Stimulated activated CD4-positive, alpha-beta T cell treated with anti-CD3 and anti-CD28 coated beads, Interleukin-1b, Interleukin-23, amount 100 ng/mL, for 24 hours (primary cell): ENCODE measurements around the gene TSPAN17.
"Not testable (repeated sequence)": the region's sequence is repeated elsewhere in the genome, so short reads cannot be mapped to it uniquely, and the experiment has no call there.

Experiments used
- DNase-seq, 4 experiments: peaks; one replicate each; pipeline ENCODE4 v3.0.0-alpha.2; 2020; ENCODE audit warnings: low read depth in 4 of 4, low spot score in 1 of 4

The TSPAN17 gene

DNA sequence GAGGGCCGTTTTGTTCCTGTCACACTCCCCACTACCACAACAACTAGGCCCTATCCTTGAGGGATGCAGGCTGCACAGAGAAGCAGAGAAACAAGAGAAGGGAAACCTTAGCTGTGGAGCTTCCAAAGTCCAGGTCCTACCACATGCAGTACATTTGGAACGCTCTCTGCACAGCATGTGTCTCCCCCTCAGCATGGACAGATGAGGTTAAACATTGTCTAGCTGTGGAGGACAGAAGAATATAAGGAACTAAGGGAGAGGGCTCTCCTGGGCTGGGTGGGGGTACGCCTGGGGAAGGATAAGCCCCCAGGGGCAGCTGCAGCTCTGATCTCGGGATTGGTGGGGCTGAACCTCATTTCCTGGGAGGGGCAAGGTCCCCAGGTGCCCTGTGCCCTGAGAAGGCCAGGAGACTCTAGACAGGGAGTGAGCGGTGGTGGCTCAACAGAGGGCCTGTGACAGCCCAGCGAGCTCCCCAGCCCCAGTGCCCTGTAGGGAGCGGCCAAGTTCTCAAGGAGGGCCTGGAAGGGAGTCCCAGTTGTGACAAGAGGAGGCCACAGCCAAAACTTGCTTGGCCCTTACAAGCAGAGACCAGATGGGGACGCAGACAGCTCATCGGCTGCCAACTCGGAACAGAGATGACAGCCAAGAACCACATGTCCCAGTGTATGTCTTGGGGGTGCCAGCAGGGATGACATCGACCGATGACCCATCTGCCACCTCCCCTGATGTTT is 30.1 kb downstream of the TSPAN17 start:
- DNase-seq = no peak

DNA sequence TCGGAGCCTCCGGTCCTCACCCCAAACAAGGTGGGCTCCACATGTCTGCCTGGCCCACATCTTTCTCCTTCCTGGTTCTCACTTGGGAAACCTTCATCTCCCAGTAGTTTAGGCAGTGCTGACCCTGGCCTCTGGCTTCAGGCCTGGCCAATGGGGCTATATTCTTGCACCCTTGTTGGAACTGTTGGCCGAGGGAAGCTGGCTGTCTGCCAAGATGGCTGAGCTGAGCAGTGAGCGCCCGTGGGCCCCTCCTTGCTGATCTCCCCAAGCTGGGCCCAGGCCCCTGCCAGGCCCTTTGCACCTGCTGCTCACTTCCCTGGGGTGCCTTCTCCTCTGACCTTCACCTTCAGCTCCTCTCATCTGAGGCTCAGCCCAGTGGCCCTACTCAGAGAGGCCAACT is 31.3 kb downstream of the TSPAN17 start:
- DNase-seq = no peak

DNA sequence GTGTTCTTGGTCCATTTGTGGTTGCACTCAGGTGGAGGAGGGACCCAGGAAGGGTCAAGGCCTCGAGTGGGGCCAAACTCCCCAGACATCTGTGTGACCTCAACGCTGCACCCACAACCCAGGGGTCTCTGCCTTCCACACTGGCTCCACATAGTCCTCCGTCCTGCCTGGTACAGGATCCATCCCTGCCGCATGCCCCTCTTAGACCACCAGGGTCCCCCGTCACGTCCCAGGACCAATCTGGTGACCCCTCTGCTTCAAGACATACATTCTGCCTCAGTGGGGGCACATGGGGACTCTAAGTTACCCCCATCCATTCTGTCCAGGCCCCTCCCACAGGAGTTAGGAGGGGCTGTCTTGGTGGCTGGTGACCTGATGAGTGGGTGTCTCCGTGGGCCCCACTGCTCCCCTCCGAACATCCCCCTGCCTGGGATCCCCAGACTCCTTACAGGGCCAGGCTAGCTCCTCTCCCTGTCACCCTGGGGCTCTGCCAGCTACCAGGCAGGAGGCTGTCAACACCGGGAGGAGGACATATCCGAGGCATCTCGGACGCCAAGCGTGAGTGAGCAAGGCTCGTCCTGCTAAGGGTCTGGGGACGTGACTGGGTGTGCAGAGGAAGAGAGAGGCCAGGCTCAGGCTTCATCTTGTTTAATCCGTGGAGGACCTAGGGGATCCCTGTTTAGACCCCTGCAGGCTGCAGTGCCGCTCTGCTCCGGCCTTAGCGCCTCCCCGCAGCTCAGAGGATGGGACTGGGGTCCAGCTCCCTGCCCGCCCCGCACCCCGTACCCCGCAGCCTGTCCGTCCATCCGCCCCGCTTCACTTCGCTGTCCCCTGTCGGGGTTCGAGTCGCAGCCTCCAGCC is 32.3 kb downstream of the TSPAN17 start:
- DNase-seq = no peak

DNA sequence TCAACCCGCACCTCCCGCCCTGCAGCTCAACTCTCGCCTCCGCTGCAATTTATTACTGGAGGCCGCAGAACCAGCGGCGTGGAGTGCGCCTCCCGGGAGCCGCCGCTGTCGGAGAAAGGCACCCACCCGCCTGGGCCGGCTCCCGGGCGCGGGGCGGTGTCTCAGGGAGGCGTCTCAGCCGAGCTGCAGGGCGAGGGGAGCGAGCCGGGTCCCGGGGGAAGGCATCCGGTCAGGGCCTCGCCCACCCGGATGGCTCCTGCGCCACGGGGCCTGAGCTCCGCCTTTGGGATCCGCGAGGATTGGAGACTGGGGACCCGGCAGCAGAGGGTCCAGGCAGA is 32.9 kb downstream of the TSPAN17 start:
- DNase-seq = no peak

DNA sequence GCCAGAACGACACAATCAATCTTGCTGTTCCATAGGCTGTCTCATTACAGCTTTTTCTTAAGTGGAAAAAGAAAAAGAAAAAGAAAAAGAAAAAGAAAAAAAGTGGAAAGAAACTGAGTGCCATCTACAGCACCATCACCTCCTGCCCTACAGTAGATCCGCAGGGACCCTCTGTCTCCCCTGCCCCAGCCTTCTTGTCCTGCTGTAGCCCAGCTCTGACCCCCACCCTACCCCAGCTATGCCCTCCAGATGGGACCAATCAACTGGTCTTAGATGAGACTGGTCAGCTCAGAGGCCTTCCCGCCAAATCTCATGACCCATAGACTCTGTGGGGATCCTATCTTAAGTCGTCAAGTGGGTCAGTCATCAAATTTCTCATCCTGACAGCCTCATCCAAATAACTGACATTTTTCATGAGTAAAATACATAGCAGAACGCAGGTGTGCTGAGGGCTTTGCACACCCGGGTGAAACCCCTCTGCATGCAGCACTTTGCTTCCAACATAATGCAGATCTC is 34.8 kb downstream of the TSPAN17 start:
- DNase-seq = no peak

DNA sequence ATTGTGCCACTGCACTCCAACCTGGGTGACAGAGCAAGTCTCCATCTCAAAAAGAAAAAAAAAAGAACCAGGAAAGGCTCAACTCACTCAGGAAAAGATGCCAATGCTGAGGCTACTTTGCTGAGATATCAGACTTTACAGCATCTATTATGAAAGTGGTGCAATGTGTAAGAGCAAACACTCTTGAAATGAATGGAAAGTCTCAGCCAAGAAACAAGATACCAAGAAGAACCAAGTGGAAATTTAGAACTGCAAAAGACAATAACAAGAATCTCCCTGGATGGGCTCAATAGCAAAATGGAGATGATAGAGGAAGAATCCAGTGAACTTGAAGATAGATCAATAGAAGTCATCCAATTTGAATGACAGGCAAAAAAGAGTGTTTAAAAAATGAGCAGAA is 37.7 kb downstream of the TSPAN17 start:
- DNase-seq = no peak

DNA sequence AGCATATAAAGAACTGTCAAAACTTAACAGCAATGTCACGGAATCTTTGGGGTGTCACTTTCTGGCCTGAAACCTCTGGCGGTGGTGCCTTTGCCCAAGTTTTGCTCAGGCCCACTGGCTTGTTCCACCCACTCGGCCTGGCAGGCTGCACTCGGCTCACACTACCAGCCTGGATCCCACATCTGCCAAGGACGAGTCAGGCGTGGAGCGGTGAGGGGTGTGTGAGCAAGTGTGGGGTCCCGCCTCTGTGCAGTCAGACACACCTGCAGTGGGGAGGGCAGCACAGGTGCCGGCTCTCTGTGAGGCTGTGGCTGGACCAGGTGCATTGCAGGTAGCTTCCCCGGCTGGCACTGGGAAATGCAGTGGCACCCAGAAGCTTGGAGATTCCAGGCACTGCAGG is 40.0 kb downstream of the TSPAN17 start:
- no peak for DNase-seq

DNA sequence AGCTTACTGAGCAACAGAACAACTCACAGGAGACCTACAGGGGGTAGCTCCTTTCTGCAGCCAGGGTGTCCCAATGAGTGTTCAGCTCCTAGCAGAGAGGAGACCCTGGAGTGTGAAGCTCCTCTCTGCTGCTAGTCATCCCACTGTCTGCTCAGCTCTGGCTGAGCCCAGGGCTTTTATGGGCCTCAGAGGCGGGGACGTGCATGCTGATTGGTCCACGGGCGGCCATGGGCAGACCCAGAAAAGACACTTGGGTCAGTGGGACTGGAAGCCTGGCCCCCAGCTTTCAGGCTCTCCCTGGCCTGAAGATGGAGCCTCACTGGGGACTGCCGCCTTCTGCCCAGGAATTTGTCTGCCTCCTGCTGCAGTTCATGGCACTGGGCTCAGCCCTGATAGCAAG is 40.6 kb downstream of the TSPAN17 start:
- DNase-seq = no peak

DNA sequence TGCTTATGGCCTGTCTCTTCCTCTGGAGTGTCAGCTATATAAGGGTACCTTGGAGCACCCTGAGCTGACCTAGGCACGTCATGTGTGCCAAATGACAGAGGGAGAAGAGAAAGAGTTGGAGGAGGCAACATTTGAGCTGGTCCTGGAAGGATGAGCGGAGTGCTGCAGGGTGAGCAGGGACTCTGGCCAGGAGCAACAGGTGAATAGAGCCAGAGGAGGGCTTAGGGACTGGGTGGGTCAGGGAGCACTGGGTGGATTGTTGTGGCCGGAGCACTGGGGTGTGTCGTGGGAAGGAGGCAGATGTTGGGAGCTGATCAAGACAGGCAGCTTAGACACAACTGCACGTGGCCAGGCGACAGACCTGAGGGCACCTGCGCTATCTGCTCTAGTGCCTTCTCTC is 43.6 kb downstream of the TSPAN17 start:
- no peak for DNase-seq

DNA sequence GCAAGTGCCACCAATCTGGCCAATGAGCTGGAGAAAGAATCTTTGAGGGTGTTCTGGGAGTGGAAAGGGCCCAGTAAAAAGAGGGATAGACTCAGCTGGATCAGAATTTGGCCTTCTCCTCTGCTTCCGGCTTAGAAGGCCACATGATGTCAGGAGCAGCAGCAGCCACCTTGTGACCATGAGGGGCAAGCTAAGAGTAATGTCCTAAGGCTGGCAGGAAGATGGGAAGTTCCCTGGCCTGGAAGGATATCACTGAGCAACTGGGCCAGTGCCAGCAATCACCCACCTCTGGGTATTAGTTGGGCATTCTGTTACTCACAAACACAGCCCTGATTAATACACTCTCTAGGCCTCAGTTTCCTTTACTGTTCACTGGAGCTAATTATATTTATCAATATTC is 44.2 kb downstream of the TSPAN17 start:
- DNase-seq = no peak

DNA sequence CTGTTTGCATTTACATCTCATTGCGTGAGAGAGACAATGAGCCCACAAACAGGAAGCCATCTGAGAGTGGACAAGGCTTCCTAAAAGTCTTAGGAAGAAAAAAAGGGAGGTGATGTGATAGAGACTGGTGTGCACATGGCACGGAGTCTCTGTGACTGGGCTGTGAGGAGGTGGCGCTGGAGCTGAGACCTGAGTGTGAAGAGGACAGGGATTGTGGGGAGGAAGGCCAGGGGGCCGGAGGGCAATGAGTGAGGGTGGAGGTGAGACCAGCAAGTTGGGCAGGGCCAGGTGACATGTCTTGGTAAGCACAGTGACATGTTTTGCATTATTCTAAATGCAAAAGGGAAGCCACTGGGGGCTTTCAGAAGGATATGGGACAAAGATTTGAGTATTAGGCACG is 45.0 kb downstream of the TSPAN17 start:
- DNase-seq = no peak

DNA sequence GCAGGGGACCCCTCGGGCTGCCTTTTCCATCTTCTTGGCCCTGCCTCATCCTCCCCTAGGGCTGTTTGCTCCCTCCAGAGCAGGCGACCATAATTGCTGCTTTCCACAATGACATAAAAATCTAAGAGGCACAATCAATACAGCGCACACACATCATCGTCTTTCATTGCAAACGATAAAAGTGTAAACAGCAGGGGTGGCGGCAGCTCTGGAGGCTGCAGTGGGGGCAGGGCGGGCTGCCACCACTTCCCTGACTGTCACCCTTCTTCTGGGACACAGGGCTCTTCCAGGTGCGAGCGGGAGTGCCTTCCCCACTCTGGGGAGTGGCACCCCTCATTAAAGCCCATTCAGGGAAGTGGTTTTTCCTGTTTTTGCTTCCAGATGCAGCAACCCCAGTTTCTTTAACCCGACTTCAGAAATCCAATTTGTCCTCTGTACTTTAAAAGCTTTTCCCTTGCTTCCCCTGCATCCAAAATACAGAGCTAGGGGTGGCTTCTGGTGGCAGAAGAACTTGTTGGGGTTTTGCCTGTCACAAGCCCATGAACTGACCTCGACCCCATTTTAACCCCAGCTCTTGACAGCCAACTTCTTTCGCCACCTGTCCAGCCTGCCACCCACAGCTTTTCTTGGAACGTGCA is 45.7 kb downstream of the TSPAN17 start:
- no peak for DNase-seq

DNA sequence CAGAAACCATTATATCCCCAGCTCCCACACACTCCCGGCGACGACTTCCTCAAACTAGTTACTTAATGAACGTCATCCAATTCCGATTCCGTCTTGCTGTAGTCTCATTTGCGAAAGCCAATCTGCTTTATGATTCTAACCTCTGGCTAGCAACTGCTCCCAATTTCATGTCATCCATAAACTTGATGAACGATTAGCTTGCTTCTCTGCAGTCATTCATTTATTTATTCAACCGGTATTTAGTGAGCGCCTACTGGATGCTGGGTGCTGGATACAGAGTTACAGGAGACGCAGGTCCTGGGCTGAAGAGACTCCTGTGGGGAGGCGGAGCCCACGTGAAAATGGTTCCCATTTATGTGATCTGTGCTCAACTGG is 46.2 kb downstream of the TSPAN17 start:
- DNase-seq = no peak

DNA sequence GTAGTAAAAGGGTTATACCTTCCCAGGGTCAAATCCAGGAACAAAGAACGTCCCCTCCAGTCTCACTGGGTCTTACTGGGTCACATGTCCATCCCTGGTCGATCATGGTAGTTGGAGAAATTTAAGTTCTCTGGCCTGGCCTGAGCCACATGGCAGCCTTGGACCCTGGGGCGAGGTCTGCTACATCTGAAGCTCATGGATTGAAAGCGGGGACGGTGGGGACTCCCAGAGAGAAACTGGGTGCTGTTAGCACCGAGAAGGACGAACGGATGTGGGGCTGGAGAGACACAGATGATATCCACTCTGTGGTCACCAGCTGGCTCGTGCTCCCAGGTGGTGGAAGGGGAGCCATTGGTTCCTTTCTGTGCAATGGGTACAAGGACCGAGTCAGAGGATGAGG is 46.9 kb downstream of the TSPAN17 start:
- no peak for DNase-seq

DNA sequence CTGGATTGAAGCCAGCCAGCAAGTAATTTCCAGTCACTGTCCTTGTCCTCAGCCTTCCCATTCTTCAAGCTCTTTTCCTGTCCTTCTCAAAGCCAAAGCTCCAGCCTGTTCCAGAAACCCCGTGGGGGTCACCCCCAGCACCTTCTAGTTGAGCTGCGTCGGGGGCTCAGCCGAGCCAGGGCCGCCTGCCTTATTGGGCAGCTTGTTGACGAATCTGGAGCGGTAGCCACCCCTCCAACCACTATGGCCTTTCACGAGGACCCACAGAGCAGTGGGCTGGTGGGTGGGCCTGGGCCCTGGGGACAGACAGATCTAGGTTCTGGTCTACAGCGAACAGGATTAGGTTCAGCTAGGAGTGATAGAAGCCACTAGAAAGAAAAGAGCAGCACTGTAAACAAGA is 47.3 kb downstream of the TSPAN17 start:
- no peak for DNase-seq

DNA sequence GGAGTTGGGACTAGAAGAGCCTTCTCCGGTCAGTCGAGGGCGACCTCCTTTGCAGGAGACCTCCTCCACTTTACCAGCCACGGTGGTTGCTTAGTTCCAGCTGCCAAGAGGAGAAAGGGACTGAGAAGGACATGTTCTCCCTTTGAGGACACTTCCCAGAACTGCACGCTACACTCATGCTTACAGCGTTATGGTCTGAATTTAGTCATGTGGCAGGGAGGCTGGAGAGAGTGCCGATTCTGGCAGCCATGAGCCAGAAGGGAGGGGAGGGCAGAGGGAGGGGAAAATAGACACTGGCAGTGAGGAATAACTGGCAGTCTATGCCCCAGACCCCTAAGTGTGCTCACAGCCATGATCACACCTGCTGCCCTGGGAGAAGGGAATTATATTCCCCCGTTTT is 47.8 kb downstream of the TSPAN17 start:
- DNase-seq = no peak

DNA sequence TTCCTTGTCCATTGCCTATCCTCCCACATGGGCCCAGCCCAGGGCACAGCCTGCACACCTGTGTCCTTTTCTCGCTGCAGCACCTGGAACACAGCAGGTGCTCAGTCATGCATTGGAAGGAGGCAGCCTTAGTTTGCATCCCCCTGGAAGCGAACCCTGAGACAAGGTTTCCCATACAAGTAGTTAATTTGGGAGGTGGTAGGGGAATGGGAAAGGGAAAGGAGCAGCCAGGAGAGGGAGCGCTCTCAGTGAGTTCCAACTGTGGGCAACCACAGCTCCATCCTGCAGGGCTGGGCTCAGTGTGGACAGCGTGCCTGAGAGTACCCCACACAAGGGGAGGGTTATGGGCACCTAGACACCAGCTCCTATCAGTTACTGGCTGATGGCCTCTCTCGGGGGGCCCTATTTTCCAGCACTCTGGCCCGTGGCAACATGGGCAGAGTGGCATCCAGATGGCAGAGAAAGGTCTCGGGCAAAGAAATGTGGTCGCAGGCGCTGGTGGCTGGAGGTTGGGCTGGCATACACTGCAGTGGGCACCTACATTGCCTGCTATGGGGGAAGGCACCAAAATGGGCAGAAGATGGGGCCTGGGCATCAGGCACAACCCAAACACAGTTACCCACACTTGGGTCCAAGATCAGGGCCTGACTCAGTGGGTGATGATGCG is 50.1 kb downstream of the TSPAN17 start:
- no peak for DNase-seq

DNA sequence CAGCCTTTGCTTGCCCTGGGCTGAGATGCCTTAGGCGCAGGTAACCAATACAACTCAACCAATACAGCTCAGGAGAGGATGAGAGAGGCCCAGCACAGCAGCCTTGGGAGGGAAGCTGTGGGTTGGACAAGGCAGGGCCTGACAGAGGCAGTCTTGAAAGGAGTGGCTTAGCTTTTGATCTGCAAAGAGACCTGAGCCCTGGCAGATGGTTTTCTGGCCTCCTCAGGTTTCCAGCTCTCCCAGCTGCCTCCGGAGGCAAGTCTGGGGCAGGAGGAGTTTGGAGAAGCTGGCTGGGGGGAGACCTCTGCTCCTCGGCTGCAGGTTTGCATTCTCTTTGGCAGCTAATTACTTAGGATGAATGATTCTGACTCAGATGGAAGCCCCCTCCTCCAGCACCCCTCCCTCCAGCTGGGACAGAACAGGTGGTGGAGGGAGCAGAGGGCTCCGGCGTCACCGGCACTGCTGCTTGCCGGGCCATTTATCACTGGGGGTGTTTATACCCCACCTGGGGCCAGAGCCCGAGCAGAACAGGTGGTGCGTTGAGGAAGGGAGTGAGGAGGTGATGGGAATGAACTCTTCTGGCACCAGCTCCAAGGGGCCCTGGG is 50.8 kb downstream of the TSPAN17 start:
- DNase-seq = no peak

DNA sequence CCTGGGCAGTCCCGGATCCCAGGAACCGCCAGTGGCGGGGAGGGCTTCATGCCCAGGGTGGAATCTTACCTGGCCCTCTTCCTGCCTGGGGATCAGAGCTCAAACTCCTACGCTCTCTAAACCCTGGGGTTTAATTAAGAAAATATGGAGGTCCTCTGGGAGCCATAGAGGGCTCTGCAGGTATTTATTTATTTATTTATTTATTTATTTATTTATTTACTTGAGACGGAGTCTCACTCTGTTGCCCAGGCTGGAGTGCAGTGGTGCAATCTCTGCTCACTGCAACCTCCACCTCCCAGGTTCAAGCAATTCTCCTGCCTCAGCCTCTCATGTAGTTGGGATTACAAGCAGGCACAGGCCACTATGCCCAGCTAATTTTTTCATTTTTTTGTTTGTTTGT is 52.2 kb downstream of the TSPAN17 start:
- DNase-seq = not testable (repeated sequence)

DNA sequence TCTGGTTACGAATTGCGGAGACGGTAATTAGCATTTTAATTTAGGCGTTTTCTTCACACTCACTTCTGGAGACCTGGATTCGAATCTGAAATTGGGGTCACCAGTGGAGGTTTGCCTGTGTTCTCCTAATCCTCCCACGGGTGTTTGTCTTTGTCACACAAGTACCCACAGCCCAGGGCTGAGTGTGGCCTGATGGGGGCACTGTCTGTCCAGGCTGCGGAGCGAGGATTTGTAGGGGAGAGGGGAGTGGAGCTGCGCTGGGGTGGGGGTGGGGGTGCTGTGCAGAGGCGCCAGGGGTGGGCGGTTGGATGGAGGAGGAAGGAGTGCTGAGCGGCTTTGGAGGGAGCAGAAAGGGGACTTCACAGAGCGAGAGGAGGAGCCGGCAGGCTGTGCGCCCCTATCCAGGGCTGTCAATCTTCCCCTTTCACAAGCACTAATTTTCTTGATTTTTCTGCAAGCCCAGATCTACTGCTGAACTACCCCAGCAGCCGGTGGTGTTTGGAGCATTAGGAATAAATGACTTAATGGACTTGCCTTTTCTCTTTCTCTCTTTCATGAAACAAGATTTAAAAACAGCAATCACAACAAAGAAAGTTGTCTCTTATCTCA is 53.1 kb downstream of the TSPAN17 start:
- DNase-seq = no peak
